ENCODE measurements around the gene ZBTB21.
"Not testable (repeated sequence)": the region's sequence is repeated elsewhere in the genome, so short reads cannot be mapped to it uniquely, and the experiment has no call there.

The ZBTB21 gene

GRCh38 chr21:42003051-42003461, 7.1 kb downstream of the ZBTB21 start:
- DNase-seq: no peak
- in situ Hi-C loops (cut with MboI; ENCODE audit: low pct_unique_long_range_greater_than_20kb, low sequenced_read_pairs): no loop called here

- DNase-seq: no peak
- in situ Hi-C loops (cut with MboI; ENCODE audit: low pct_unique_long_range_greater_than_20kb, low sequenced_read_pairs): no loop called here
Measured at GRCh38 chr21:42002421-42002958, 7.7 kb downstream of the ZBTB21 start.

GRCh38 chr21:42001781-42002180, 8.4 kb downstream of the ZBTB21 start:
- DNase-seq: no peak
- in situ Hi-C loops (cut with MboI; ENCODE audit: low pct_unique_long_range_greater_than_20kb, low sequenced_read_pairs): no loop called here

- DNase-seq: no peak
- in situ Hi-C loops (cut with MboI; ENCODE audit: low pct_unique_long_range_greater_than_20kb, low sequenced_read_pairs): no loop called here
Measured at GRCh38 chr21:42000908-42001307, 9.3 kb downstream of the ZBTB21 start.

GRCh38 chr21:41997657-41998056, 12.5 kb downstream of the ZBTB21 start:
- in situ Hi-C loops (cut with MboI; ENCODE audit: low pct_unique_long_range_greater_than_20kb, low sequenced_read_pairs): no loop called here
- DNase-seq: no peak

- DNase-seq: no peak
Measured at GRCh38 chr21:41995577-41995976, 14.6 kb downstream of the ZBTB21 start.

GRCh38 chr21:41994613-41995012, 15.5 kb downstream of the ZBTB21 start:
- in situ Hi-C loops (cut with MboI; ENCODE audit: low pct_unique_long_range_greater_than_20kb, low sequenced_read_pairs): not testable (repeated sequence)

More at GRCh38 chr21:41995577-41995976, 14.6 kb downstream of the ZBTB21 start:
- in situ Hi-C loops (cut with MboI; ENCODE audit: low pct_unique_long_range_greater_than_20kb, low sequenced_read_pairs): no loop called here

GRCh38 chr21:41993744-41994143, 16.4 kb downstream of the ZBTB21 start:
- in situ Hi-C loops (cut with MboI; ENCODE audit: low pct_unique_long_range_greater_than_20kb, low sequenced_read_pairs): no loop called here
- DNase-seq: no peak

More at GRCh38 chr21:41994613-41995012, 15.5 kb downstream of the ZBTB21 start:
- DNase-seq: not testable (repeated sequence)

GRCh38 chr21:41992576-41992975, 17.6 kb downstream of the ZBTB21 start:
- no peak for DNase-seq
- in situ Hi-C loops (cut with MboI; ENCODE audit: low pct_unique_long_range_greater_than_20kb, low sequenced_read_pairs): no loop called here

GRCh38 chr21:41991659-41992058, 18.5 kb downstream of the ZBTB21 start:
- in situ Hi-C loops (cut with MboI; ENCODE audit: low pct_unique_long_range_greater_than_20kb, low sequenced_read_pairs): no loop called here
- no peak for DNase-seq

GRCh38 chr21:41989698-41990097, 20.5 kb downstream of the ZBTB21 start:
- no peak for DNase-seq
- in situ Hi-C loops (cut with MboI; ENCODE audit: low pct_unique_long_range_greater_than_20kb, low sequenced_read_pairs): no loop called here

GRCh38 chr21:41987310-41987709, 22.9 kb downstream of the ZBTB21 start:
- in situ Hi-C loops (cut with MboI; ENCODE audit: low pct_unique_long_range_greater_than_20kb, low sequenced_read_pairs): no loop called here
- no peak for DNase-seq

- DNase-seq: no peak
- in situ Hi-C loops (cut with MboI; ENCODE audit: low pct_unique_long_range_greater_than_20kb, low sequenced_read_pairs): no loop called here
Measured at GRCh38 chr21:41985662-41986416, 24.3 kb downstream of the ZBTB21 start.

GRCh38 chr21:41983229-41983628, 26.9 kb downstream of the ZBTB21 start:
- no peak for DNase-seq
- in situ Hi-C loops (cut with MboI; ENCODE audit: low pct_unique_long_range_greater_than_20kb, low sequenced_read_pairs): no loop called here

- DNase-seq: no peak
- in situ Hi-C loops (cut with MboI; ENCODE audit: low pct_unique_long_range_greater_than_20kb, low sequenced_read_pairs): no loop called here
Measured at GRCh38 chr21:41980561-41980960, 29.6 kb downstream of the ZBTB21 start.

- no peak for DNase-seq
- in situ Hi-C loops (cut with MboI; ENCODE audit: low pct_unique_long_range_greater_than_20kb, low sequenced_read_pairs): no loop called here
Measured at GRCh38 chr21:41979751-41980369, 30.3 kb downstream of the ZBTB21 start.

GRCh38 chr21:41979335-41979734, 30.8 kb downstream of the ZBTB21 start:
- in situ Hi-C loops (cut with MboI; ENCODE audit: low pct_unique_long_range_greater_than_20kb, low sequenced_read_pairs): no loop called here
- DNase-seq: no peak

- DNase-seq: no peak
- in situ Hi-C loops (cut with MboI; ENCODE audit: low pct_unique_long_range_greater_than_20kb, low sequenced_read_pairs): no loop called here
Measured at GRCh38 chr21:41977034-41977950, 32.9 kb downstream of the ZBTB21 start.

- in situ Hi-C loops (cut with MboI; ENCODE audit: low pct_unique_long_range_greater_than_20kb, low sequenced_read_pairs): no loop called here
- DNase-seq: no peak
Measured at GRCh38 chr21:41976611-41977010, 33.5 kb downstream of the ZBTB21 start.

Data from KBM-7 (cell line).